Right lobe of liver (tissue), 6 donors: ENCODE data around the gene FAM9C. TPM values are rescaled to one million over a fixed set of nuclear protein-coding genes. Genes with fewer than 3 reads are reported as not detected.
A peak's percentile ranks its signal among the peaks of the same experiment; 100 is the strongest.

Experiments
- ATAC-seq, 4 donors: fragments of 200-7000 bp; cut with Tn5 transposase; one replicate each; pipeline ENCODE4 v1.9.1; 2020; ENCODE audit warnings: mild to moderate bottlenecking in 4 of 4, moderate library complexity in 4 of 4
- DNase-seq, 3 donors: peaks; one replicate each; pipeline ENCODE4 v3.0.0-alpha.2; 2020
- H3K27ac ChIP-seq, 3 donors: fragments of 200-600 bp; one replicate each; pipeline ENCODE4 v1.8.0; 2022
- H3K27me3 ChIP-seq, 2 donors: fragments of 200-600 bp; one replicate each; pipeline ENCODE4 v1.8.0; 2022
- H3K36me3 ChIP-seq, 4 donors: fragments of 200-600 bp; sonication (generic) in 1 of 4; one replicate each; pipeline versions ENCODE4 v1.5.1 to v1.8.0; 2017 to 2022; ENCODE audit warnings: control low read depth in 1 of 4
- H3K4me1 ChIP-seq, 4 donors: fragments of 200-600 bp; sonication (generic) in 1 of 4; one replicate each; pipeline versions ENCODE4 v1.5.1 to v1.8.0; 2017 to 2022; ENCODE audit warnings: control low read depth in 1 of 4
- H3K4me3 ChIP-seq, 3 donors: fragments of 200-600 bp; one replicate each; pipeline ENCODE4 v1.8.0; 2022
- H3K9me3 ChIP-seq, 4 donors: fragments of 200-600 bp; sonication (generic) in 1 of 4; one replicate each; pipeline versions ENCODE4 v1.5.1 to v1.8.0; 2017 to 2022; ENCODE audit warnings: control low read depth in 1 of 4
- POLR2A ChIP-seq: fragments of 450-650 bp; IDR thresholded peaks from one replicate; pipeline ENCODE4 v1.6.1; 2017; ENCODE audit warnings: antibody characterized with exemption, mild to moderate bottlenecking
- WGBS: methylation state at CpG from one replicate; pipeline ENCODE4 v1.1.6; 2018; ENCODE audit warnings: low coverage, low lambda C conversion rate; ENCODE audit not compliant: insufficient coverage; ENCODE audit errors: missing lambda C conversion rate; 5-methylcytosine and 5-hydroxymethylcytosine counted together
- intact Hi-C, 2 donors: fragments of 100-400 bp; cut with DNase I; formaldehyde crosslinking; loops; one replicate each; pipeline versions ENCODE4 v1.11.2 to v1.14.1; 2022
- total RNA-seq, 6 experiments: library from RNA; depleted of rRNA in 2 of 6; stranded (reverse); fragments of >200 nt in 2 of 6; fragmentation: NEBNext Ultra II Directional in 3 of 6; extraction: Animal tissue kit (Norgen Biotek cat#: 25700) in 3 of 6; gene quantifications; one replicate each; pipeline versions ENCODE4 v1.1.0 to v1.2.4, GENCODE V29; 2016 to 2023
- TF ChIP-seq, protein P1 (sequence below), 4 donors: fragments of 200-600 bp in 3 of 4; fragments of 450-650 bp in 1 of 4; IDR thresholded peaks; one replicate each; pipeline versions ENCODE4 v1.5.1 to v1.8.0; 2016 to 2022; ENCODE audit warnings: antibody characterized with exemption in 4 of 4, mild to moderate bottlenecking in 2 of 4
- donor health status: DM: no; HTN: yes; CAD: no.
- donor health status: DM: no; HTN: no; CAD: no.
- donor health status: DM: no; HTN: no; CAD: no.
- donor health status: DM: no; HTN: yes; CAD: no.
- donor health status: DM: no; HTN: yes; CAD: no.

The FAM9C gene
- total RNA-seq, 6 experiments from 2014 or later, result not detected

DNA sequence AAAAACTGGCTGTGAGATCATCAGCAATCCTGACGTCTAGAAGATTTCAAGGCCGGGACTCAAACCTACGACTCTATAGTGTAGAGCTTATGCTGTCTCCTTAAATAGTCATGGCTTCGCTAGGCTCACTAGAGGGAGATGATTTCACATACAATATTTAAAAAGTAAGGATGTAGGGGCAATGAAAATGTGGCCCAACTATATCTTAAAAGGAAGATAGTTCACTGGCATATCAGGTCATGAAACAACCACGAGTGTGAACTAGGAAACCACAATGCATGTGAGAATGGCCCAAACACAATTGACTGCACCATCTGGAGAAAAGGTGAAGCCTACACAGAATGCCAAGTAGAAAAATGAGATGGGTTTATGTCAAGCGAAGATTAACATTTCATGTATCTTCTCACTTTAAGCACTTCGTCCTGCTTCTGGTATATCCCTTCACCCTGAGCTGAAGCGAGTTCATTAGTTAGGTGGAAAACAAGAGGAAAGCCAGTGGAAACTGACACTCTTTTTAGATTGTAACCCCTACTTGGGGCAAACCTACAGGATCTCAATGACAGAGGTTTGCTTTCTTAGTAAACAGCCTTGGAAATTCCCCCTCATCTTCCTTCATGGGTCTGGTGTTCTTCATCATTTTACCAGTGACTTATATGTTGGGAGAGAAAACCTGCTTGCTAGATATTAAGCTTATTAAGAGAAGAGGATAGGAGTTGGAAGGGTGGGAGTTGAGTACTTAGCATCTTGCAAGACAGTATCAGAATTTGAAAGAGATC lies 17.4 kb downstream of the FAM9C start:
- 63% methylated on average over 8 of the region's 8 CpGs for WGBS
- no peak for ATAC-seq
- H3K9me3 ChIP-seq, result no peaks in the 10 kb centered on the region
- H3K4me1 ChIP-seq, result peaks cover 0 to 6% (median 0%) of the 10 kb centered on the region in 4 donors
- no peak for TF ChIP-seq POLR2A
- TF ChIP-seq, protein P1, sequence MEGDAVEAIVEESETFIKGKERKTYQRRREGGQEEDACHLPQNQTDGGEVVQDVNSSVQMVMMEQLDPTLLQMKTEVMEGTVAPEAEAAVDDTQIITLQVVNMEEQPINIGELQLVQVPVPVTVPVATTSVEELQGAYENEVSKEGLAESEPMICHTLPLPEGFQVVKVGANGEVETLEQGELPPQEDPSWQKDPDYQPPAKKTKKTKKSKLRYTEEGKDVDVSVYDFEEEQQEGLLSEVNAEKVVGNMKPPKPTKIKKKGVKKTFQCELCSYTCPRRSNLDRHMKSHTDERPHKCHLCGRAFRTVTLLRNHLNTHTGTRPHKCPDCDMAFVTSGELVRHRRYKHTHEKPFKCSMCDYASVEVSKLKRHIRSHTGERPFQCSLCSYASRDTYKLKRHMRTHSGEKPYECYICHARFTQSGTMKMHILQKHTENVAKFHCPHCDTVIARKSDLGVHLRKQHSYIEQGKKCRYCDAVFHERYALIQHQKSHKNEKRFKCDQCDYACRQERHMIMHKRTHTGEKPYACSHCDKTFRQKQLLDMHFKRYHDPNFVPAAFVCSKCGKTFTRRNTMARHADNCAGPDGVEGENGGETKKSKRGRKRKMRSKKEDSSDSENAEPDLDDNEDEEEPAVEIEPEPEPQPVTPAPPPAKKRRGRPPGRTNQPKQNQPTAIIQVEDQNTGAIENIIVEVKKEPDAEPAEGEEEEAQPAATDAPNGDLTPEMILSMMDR (IDR thresholded peaks at IDR 0.05), result no peak
- H3K36me3 ChIP-seq, result no peaks in the 10 kb centered on the region
- intact Hi-C loops, result no loop called here
- H3K27ac ChIP-seq, result no peak overlapping the region
- H3K27me3 ChIP-seq, result no peaks in the 10 kb centered on the region
- H3K4me3 ChIP-seq, result no peak overlapping the region
- DNase-seq, result no peak

DNA sequence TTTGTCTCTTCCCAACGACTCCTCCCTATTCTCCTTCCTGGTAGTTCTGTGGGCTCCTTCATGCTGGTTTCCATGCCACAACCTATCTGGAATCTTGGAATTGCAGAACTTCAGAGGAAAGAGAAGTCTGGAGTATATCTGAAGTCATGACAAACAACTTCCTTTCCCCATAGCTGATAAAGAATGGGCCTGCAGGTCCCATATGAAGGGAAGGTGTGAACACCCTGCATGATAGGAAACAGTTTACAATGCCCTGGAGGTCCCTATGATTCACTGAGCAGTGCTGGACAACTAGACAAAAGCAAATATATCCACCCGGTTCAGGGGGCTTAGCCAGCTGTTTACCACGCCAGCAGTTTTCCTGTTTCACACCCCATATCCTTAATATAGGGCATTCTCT lies 19.4 kb downstream of the FAM9C start:
- Histone ChIP-seq H3K36me3 (no peaks in the 10 kb centered on the region), H3K4me1 (peaks cover 0 to 6% (median 0%) of the 10 kb centered on the region in 4 donors), H3K27ac (no peak overlapping the region), H3K9me3 (no peaks in the 10 kb centered on the region), H3K27me3 (no peaks in the 10 kb centered on the region), H3K4me3 (no peak overlapping the region)
- TF ChIP-seq POLR2A, result no peak
- TF ChIP-seq, protein P1 (IDR thresholded peaks at IDR 0.05), result no peak
- 88% methylated on average over 1 of the region's 3 CpGs for WGBS
- no peak for ATAC-seq
- intact Hi-C loops, result no loop called here
- no peak for DNase-seq

DNA sequence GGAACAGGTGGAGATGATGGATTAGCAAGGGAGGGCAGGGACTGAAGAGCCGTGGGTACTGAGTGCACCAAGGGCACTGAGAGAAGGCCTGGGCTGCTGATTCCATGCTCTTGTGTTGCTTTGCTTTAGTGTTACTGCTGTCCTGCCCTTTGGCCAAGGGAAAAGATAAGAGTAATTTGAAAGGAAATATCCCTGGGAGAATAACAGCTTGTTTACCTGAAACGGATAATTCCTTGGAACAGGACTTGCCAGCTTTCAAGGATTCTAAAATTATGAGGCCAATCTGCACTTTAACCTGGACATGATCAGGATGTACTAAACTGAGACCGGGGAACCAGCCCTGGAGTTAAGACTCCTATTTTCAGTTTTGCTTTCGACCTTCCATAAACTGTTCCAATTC lies 20.4 kb downstream of the FAM9C start:
- TF ChIP-seq, protein P1 (IDR thresholded peaks at IDR 0.05), result no peak
- TF ChIP-seq POLR2A, result no peak
- intact Hi-C loops, result no loop called here
- no peaks in the 10 kb centered on the region for H3K36me3 ChIP-seq
- ATAC-seq (peak in 2 of 4 donors; percentile 18 to 49), DNase-seq (no peak)
- no peaks in the 10 kb centered on the region for H3K27me3 ChIP-seq
- WGBS, result 59% methylated on average over 4 of the region's 4 CpGs
- peaks cover 0 to 5% (median 0%) of the 10 kb centered on the region in 4 donors for H3K4me1 ChIP-seq
- H3K27ac ChIP-seq, result no peak overlapping the region
- H3K9me3 ChIP-seq, result no peaks in the 10 kb centered on the region
- H3K4me3 ChIP-seq, result no peak overlapping the region

DNA sequence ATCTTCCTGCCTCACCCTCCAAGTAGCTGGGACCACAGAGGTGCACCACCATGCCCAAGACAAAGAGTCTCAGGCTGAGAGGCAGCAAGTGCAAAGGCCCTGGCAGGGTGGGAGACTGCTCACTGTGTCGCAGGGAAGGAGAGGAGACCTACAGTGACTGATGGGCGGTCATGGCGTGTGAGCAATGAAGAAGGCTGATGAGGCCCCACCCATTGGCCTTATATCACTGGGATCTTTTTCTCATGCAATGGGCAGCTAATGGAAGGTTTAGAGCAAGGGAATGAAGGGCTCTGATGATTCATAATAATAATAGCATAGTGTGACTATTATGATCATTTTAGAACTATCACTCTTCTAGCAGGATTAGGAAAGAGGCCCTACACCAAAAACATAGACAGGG lies 20.9 kb downstream of the FAM9C start:
- 86% methylated on average over 3 of the region's 3 CpGs for WGBS
- H3K9me3 ChIP-seq, result no peaks in the 10 kb centered on the region
- H3K36me3 ChIP-seq, result no peaks in the 10 kb centered on the region
- TF ChIP-seq POLR2A, result no peak
- TF ChIP-seq, protein P1 (IDR thresholded peaks at IDR 0.05), result no peak
- no peak overlapping the region for H3K27ac ChIP-seq
- peaks cover 0 to 1% (median 0%) of the 10 kb centered on the region in 4 donors for H3K4me1 ChIP-seq
- H3K27me3 ChIP-seq, result no peaks in the 10 kb centered on the region
- H3K4me3 ChIP-seq, result no peak overlapping the region
- ATAC-seq, result no peak
- DNase-seq, result no peak
- intact Hi-C loops, result no loop called here
